ENCODE results near the gene RASA2.

GRCh38 chr3:141600331-141600730 lies 113.5 kb downstream of the RASA2 start:
- TF ChIP-seq POLR2AphosphoS5 (IDR thresholded peaks at IDR 0.05) (no peak), CTCF (IDR thresholded peaks at IDR 0.05) (no peak), POLR2A (IDR thresholded peaks at IDR 0.05) (no peak)

Data from prostate gland (tissue), 2 donors.